Activated CD4-positive, CD25-positive, alpha-beta regulatory T cell treated with anti-CD3 and anti-CD28 coated beads, Interleukin-2, amount 50 U/mL, for 16 hours (primary cell): Measurements from ENCODE around the gene DEDD.

Experiments
- DNase-seq: peaks from one replicate; pipeline ENCODE4 v3.0.0-alpha.2; 2020; ENCODE audit warnings: low read depth, low spot score

DEDD gene

GRCh38 chr1:161073474-161074121, 58.9 kb downstream of the DEDD start:
- no peak for DNase-seq

DNA sequence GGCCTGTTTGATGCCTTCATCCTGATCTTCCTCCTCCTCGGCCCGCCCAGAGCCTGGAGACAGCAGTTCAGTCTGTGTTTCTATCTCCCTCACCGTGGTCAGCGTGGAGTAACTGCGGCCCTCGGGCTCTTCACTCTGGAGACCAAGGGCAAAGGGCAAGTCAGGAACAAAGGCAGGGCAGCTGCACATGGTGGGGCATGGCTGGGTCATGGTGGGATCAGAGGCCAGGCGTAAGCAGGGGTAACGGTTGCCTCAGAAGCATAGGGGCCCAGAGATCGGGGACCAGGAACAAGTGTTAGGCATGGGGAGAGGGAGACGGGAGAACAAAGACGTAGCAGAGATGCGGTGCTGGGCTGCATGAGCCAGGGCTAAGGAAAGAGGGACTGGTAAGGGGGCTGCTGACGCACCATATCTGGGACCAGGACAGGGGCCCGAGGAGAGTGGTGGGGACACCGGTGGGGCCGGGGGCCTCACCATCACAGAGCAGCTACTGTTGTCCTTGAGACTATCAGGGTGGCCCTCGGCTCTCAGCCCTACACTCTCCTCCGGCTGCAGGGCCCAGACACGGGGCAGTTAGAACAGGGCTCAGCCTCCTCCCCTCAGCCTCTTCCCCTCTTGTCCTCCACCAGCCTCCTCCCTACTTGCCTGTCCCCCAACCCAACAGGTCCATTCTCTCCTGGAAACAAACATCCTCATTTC, 59.6 kb downstream of the DEDD start:
- DNase-seq, result no peak

DNA sequence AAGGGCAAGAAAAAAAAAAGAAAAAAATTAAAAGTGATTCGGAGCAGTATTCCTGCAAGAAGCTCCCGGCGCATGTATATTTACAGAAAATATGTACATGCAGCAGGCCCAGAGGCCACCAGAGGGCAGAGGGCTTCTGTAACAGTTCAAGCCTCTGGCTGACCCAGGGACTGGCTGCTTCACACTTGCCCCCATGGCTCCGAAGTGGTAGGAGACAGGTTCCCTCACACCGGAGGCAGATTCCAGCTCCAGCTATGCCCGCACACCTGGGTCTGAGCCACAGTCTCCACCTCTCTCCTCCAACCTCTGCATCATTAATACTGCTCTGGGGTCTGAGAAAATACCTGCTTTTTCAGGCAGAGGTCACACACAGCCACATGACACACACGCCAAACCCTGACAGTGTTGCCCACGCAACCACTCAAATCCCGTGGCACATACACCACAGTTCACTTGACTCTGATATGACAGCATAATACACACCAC, 60.5 kb downstream of the DEDD start:
- no peak for DNase-seq
